Ramos (cell line): Measurements from ENCODE around the gene SHOX.

ENCODE experiments used
- in situ Hi-C: fragments of 300-500 bp; cut with MboI; formaldehyde crosslinking; loops from one replicate; pipeline ENCODE4 v1.14.3; 2022; ENCODE audit warnings: low sequenced_read_pairs; ENCODE audit not compliant: unreplicated experiment

SHOX gene

GRCh38 chrX:662126-662525 lies 31.5 kb downstream of the SHOX start:
- in situ Hi-C loops = no loop called here

GRCh38 chrX:663841-664240 lies 33.2 kb downstream of the SHOX start:
- in situ Hi-C loops = no loop called here

- in situ Hi-C loops = no loop called here
Measured at GRCh38 chrX:666762-667720, 36.5 kb downstream of the SHOX start.

GRCh38 chrX:670645-671044 lies 40.1 kb downstream of the SHOX start:
- in situ Hi-C loops = no loop called here

- in situ Hi-C loops = no loop called here
Measured at GRCh38 chrX:672931-673330, 42.3 kb downstream of the SHOX start.

- in situ Hi-C loops = no loop called here
Measured at GRCh38 chrX:675279-675954, 44.8 kb downstream of the SHOX start.

- in situ Hi-C loops = no loop called here
Measured at GRCh38 chrX:675955-676295, 45.3 kb downstream of the SHOX start.

- in situ Hi-C loops = no loop called here
Measured at GRCh38 chrX:677376-677775, 46.8 kb downstream of the SHOX start.

GRCh38 chrX:679291-679979 lies 48.8 kb downstream of the SHOX start:
- in situ Hi-C loops = no loop called here

- in situ Hi-C loops = no loop called here
Measured at GRCh38 chrX:680062-680461, 49.5 kb downstream of the SHOX start.

- in situ Hi-C loops = no loop called here
Measured at GRCh38 chrX:681989-682388, 51.4 kb downstream of the SHOX start.

- in situ Hi-C loops = no loop called here
Measured at GRCh38 chrX:682892-683291, 52.3 kb downstream of the SHOX start.

- in situ Hi-C loops = no loop called here
Measured at GRCh38 chrX:683576-683975, 53.0 kb downstream of the SHOX start.

- in situ Hi-C loops = no loop called here
Measured at GRCh38 chrX:685120-686032, 54.8 kb downstream of the SHOX start.

GRCh38 chrX:689983-690382 lies 59.4 kb downstream of the SHOX start:
- in situ Hi-C loops = no loop called here

- in situ Hi-C loops = no loop called here
Measured at GRCh38 chrX:694800-695199, 64.2 kb downstream of the SHOX start.

- in situ Hi-C loops = no loop called here
Measured at GRCh38 chrX:698206-698605, 67.6 kb downstream of the SHOX start.

- in situ Hi-C loops = no loop called here
Measured at GRCh38 chrX:700936-701335, 70.3 kb downstream of the SHOX start.

- in situ Hi-C loops = no loop called here
Measured at GRCh38 chrX:701673-702072, 71.1 kb downstream of the SHOX start.

GRCh38 chrX:703466-703865 lies 72.9 kb downstream of the SHOX start:
- in situ Hi-C loops = no loop called here
